Panc1 (cell line): ENCODE data around the gene SIGLECL1.

Experiments used
- POLR2AphosphoS5 ChIP-seq: IDR thresholded peaks from 2 replicates; pipeline ENCODE4 v1.6.1; 2012; ENCODE audit warnings: mild to moderate bottlenecking, low read depth, low read length, moderate library complexity
- TF ChIP-seq, protein P1 (sequence below): fragments of 450-650 bp; IDR thresholded peaks from 2 replicates; pipeline ENCODE4 v1.5.1; 2017; ENCODE audit warnings: mild to moderate bottlenecking

DNA sequence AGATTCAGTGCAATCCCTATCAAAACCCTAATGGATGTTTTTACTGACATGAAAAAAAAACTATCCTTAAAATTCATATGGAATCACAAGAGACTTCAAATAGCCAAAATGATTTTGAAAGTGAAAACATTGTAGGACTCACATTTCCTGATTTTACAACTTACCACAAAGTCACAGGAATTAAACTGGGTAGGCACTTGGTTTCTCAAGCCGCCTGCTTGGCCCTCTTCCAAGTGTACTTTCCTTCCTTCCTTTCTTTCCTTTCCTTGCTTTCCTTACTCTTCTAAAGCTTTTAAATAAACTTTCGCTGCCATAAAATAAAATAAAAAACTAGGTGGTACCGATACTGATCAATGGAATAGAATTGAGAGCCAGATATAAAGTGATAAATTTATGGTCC, 47.0 kb upstream of the SIGLECL1 start:
- TF ChIP-seq, protein P1, sequence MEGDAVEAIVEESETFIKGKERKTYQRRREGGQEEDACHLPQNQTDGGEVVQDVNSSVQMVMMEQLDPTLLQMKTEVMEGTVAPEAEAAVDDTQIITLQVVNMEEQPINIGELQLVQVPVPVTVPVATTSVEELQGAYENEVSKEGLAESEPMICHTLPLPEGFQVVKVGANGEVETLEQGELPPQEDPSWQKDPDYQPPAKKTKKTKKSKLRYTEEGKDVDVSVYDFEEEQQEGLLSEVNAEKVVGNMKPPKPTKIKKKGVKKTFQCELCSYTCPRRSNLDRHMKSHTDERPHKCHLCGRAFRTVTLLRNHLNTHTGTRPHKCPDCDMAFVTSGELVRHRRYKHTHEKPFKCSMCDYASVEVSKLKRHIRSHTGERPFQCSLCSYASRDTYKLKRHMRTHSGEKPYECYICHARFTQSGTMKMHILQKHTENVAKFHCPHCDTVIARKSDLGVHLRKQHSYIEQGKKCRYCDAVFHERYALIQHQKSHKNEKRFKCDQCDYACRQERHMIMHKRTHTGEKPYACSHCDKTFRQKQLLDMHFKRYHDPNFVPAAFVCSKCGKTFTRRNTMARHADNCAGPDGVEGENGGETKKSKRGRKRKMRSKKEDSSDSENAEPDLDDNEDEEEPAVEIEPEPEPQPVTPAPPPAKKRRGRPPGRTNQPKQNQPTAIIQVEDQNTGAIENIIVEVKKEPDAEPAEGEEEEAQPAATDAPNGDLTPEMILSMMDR = no peak
- no peak for TF ChIP-seq POLR2AphosphoS5
